ENCODE results near the gene ULK1.
A peak's percentile ranks its signal among the peaks of the same experiment; 100 is the strongest.
"Not testable (repeated sequence)": the region's sequence is repeated elsewhere in the genome, so short reads cannot be mapped to it uniquely, and the experiment has no call there.

Gene ULK1

DNA sequence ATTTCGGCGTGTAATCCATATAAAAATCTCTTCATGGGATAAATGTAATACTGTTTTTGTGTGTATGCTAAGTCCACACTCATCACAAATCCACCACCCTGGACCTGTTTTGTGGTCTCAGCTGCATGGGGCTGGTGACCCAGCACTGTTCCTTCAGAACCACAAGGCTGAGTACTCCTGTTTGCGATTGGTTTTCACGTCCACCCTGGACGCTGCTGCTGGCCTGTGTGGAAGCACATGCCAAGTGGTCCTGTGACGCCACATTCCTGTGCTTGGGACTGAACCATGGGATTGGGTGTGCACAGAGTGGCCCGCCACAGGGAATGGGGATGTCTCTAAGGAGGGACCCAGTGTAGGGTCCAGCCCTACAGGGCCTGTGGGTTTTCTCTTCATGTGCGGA, 39.0 kb downstream of the ULK1 start:
- no peak for DNase-seq (ENCODE audit: low read depth)
- H3K4me3 ChIP-seq (ENCODE audit: low read depth, low read length) = no peak overlapping the region

DNA sequence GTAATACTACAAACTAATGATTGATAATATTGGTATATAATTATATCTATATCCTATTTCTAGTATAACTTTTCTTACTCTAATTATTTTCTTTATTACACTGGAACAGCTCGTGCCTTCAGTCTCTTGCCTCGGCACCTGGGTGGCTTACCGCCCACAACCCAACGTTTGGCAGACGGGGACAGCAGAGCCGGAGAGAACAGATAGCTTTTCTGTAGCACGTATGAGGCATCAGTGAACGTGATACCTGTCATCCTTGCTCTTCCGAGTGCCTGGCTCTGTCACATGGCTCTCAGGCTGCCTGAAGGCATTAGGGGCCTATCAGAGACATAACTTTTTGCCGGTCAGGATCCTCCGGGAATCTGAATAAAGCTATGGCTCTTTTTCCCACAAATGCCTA, 40.1 kb downstream of the ULK1 start:
- DNase-seq (ENCODE audit: low read depth) = no peak
- no peak overlapping the region for H3K4me3 ChIP-seq (ENCODE audit: low read depth, low read length)

GRCh38 chr12:131938082-131938481, 43.7 kb downstream of the ULK1 start:
- H3K4me3 ChIP-seq (ENCODE audit: low read depth, low read length) = no peak overlapping the region
- no peak for DNase-seq (ENCODE audit: low read depth)

DNA sequence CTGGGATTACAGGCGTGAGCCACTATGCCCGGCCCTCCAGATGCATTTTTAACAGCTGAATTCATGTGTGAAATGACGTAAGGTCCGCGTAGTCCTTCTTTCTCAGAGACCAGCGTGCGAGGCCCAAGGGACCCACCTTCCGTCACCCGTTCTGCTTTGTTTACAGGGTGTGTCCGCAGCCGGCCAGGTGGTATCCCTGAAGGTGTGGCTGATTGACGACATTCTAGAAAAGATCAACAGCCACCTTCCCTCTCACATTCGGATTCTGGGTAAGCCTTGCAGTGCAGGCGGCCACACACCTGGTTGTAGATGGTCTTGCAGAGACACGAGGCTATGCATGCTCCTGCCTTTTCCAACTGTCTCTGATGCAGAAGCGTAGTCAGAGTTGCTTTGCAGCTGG, 44.6 kb downstream of the ULK1 start:
- no peak overlapping the region for H3K4me3 ChIP-seq (ENCODE audit: low read depth, low read length)
- no peak for DNase-seq (ENCODE audit: low read depth)

GRCh38 chr12:131940141-131940547, 45.7 kb downstream of the ULK1 start:
- no peak for DNase-seq (ENCODE audit: low read depth)
- H3K4me3 ChIP-seq (ENCODE audit: low read depth, low read length) = no peak overlapping the region

GRCh38 chr12:131941116-131941986, 46.9 kb downstream of the ULK1 start:
- no peak for DNase-seq (ENCODE audit: low read depth)
- no peak overlapping the region for H3K4me3 ChIP-seq (ENCODE audit: low read depth, low read length)

DNA sequence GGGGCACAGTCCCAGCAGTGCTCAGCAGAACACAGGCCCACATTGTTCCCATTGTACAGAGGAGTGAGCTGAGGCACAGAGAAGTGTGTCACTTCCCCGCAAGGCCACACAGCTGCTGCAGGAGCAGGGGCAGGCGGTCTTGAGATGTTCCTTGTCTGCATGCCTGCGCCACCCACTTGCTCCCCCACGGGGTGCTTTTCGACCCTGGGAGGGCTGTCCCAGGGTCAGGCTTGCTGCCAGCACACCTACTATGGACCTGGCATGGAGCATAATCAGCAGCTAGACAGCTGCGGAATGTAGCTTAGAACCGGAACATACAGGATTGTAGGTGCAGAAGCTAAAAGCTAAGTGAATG, 47.5 kb downstream of the ULK1 start:
- no peak overlapping the region for H3K4me3 ChIP-seq (ENCODE audit: low read depth, low read length)
- DNase-seq (ENCODE audit: low read depth) = no peak

GRCh38 chr12:131942671-131943070, 48.2 kb downstream of the ULK1 start:
- H3K4me3 ChIP-seq (ENCODE audit: low read depth, low read length) = no peak overlapping the region

GRCh38 chr12:131943389-131943788, 49.0 kb downstream of the ULK1 start:
- no peak for DNase-seq (ENCODE audit: low read depth)
- no peak overlapping the region for H3K4me3 ChIP-seq (ENCODE audit: low read depth, low read length)

More at GRCh38 chr12:131942671-131943070, 48.2 kb downstream of the ULK1 start:
- no peak for DNase-seq (ENCODE audit: low read depth)

- no peak overlapping the region for H3K4me3 ChIP-seq (ENCODE audit: low read depth, low read length)
- no peak for DNase-seq (ENCODE audit: low read depth)
Measured at GRCh38 chr12:131943876-131944275, 49.5 kb downstream of the ULK1 start.

GRCh38 chr12:131944601-131945251, 50.3 kb downstream of the ULK1 start:
- no peak overlapping the region for H3K4me3 ChIP-seq (ENCODE audit: low read depth, low read length)
- no peak for DNase-seq (ENCODE audit: low read depth)

GRCh38 chr12:131946757-131947156, 52.3 kb downstream of the ULK1 start:
- H3K4me3 ChIP-seq (ENCODE audit: low read depth, low read length) = no peak overlapping the region
- no peak for DNase-seq (ENCODE audit: low read depth)

GRCh38 chr12:131947482-131948027, 53.1 kb downstream of the ULK1 start:
- no peak for DNase-seq (ENCODE audit: low read depth)
- no peak overlapping the region for H3K4me3 ChIP-seq (ENCODE audit: low read depth, low read length)

DNA sequence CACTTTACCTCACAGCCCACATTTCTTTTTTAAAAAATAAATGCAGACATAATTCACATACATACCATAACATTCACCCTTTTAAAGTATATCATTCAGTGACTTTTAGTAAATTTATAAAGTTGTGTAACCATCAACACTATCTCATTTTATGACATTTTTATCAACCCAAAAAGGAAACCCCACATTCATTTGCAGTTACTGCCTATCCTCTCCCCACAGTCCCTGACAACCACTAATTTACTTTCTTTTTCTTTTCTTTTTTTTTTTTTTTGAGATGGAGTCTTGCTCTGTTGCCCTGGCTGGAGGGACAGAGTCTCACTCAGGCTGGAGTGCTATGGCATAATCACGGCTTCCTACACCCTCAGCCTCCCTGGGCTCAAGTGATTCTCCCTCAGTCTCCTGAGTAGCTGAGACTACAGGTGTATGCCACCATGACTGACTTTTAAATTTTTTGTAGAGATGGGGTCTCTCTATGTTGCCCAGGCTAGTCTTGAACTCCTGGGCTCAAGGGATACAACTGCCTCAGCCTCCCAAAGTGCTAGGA, 53.8 kb downstream of the ULK1 start:
- no peak overlapping the region for H3K4me3 ChIP-seq (ENCODE audit: low read depth, low read length)
- no peak for DNase-seq (ENCODE audit: low read depth)

GRCh38 chr12:131948713-131949430, 54.5 kb downstream of the ULK1 start:
- H3K4me3 ChIP-seq (ENCODE audit: low read depth, low read length) = peak overlapping the region; percentile 79
- not testable (repeated sequence) for DNase-seq (ENCODE audit: low read depth)

- peak; percentile 73 for DNase-seq (ENCODE audit: low read depth)
- H3K4me3 ChIP-seq (ENCODE audit: low read depth, low read length) = peak within 1 kb of the TSS; percentile 79
Measured at GRCh38 chr12:131949431-131950181, 55.2 kb downstream of the ULK1 start, which contains the start of gene EP400. Gene EP400, plus strand, starts transcription at chr12:131949942. Its CDS starts 10,678 bp downstream, at chr12:131960620.

DNA sequence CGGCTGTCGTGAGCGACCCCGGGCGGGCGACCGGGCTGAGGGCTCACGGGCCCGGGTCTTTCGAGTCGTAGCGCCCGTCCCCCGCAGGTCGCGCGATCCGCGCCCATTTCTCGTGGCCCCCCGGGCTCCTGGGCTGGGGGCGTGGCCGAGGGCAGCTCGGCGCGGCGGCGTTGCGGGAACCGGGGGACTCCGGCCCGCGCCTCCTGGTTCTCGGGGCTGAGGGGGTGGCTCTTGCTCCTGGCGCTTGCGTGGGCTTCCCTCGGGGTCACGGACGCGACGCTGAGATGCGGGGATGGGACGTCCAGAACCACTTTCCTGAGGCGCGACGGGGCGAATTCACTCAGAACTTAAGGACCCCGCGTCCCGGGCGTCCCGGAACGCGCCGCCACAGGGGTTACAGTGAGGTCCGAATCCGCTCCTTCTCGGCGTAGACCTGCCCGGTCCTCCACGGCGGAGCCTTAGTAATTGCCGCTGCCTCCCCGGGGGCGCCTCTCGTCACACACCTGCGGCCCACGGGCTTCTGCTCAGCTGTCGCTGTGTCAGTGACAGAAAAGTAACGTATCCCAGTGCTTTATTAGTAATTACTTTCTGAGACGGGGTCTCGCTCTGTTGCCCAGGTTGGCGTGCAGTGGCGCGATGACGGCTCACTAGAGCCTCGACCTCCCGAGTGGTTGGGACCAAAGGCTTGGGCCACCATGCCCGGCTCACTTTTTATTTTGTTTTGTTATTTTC, 55.9 kb downstream of the ULK1 start:
- no peak for DNase-seq (ENCODE audit: low read depth)

GRCh38 chr12:131953810-131954209, 59.4 kb downstream of the ULK1 start:
- not testable (repeated sequence) for H3K4me3 ChIP-seq (ENCODE audit: low read depth, low read length); DNase-seq (ENCODE audit: low read depth)

More for the DNA sequence above, 55.9 kb downstream of the ULK1 start:
- H3K4me3 ChIP-seq (ENCODE audit: low read depth, low read length) = peak overlapping the region; percentile 79
